Calu3 (cell line): ENCODE measurements around the gene CGB2. TPM values are rescaled to one million over a fixed set of nuclear protein-coding genes. Genes with fewer than 3 reads are reported as not detected.

Source experiments
- BruUV-seq: library from RNA; stranded (reverse); fragments of 400-500 nt; replicated peaks from 2 replicates; lab custom pipeline; 2021; lab: Mats Ljungman, UMichigan
- CTCF ChIA-PET: fragments of 300-600 bp; sonication (Branson Sonifier 250); formaldehyde crosslinking; loops from one replicate; lab custom pipeline; 2022; ENCODE audit warnings: antibody characterized with exemption; lab: Charles Lee
- DNase-seq: peaks from one replicate; pipeline ENCODE4 v3.0.0; 2022
- H3K27ac Mint-ChIP-seq: one replicate; pipeline ENCODE4 v1.8.0; 2022; ENCODE audit warnings: mixed read lengths; ENCODE audit not compliant: unreplicated experiment
- H3K27me3 Mint-ChIP-seq: one replicate; pipeline ENCODE4 v1.8.0; 2022; ENCODE audit warnings: mixed read lengths; ENCODE audit not compliant: unreplicated experiment
- H3K36me3 Mint-ChIP-seq: one replicate; pipeline ENCODE4 v1.8.0; 2022; ENCODE audit warnings: mild to moderate bottlenecking, moderate library complexity, mixed read lengths; ENCODE audit not compliant: insufficient read depth, unreplicated experiment
- H3K4me1 Mint-ChIP-seq: one replicate; pipeline ENCODE4 v1.8.0; 2022; ENCODE audit warnings: mild to moderate bottlenecking, low read depth, mixed read lengths; ENCODE audit not compliant: unreplicated experiment
- H3K4me3 Mint-ChIP-seq: one replicate; pipeline ENCODE4 v1.8.0; 2022; ENCODE audit warnings: mild to moderate bottlenecking, low read depth, moderate library complexity, mixed read lengths; ENCODE audit not compliant: unreplicated experiment
- H3K9me3 Mint-ChIP-seq: one replicate; pipeline ENCODE4 v1.8.0; 2022; ENCODE audit warnings: low read depth, mixed read lengths; ENCODE audit not compliant: unreplicated experiment
- CTCF ChIP-seq: fragments of 200-600 bp; IDR thresholded peaks from one replicate; pipeline ENCODE4 v1.8.0; 2022; ENCODE audit warnings: antibody characterized with exemption; ENCODE audit not compliant: unreplicated experiment
- intact Hi-C: fragments of 100-400 bp; cut with micrococcal nuclease; formaldehyde crosslinking; loops from one replicate; pipeline ENCODE4 v1.10.0; 2022; ENCODE audit not compliant: unreplicated experiment
- total RNA-seq: library from RNA; stranded (reverse); gene quantifications from 2 replicates; pipeline ENCODE4 v1.2.3, GENCODE V29; 2022

CGB2 gene
- total RNA-seq, 1 experiment from 2014 or later, result 0.52 TPM

GRCh38 chr19:49010453-49010852 lies 21.2 kb upstream of the CGB2 start:
- Mint-ChIP-seq H3K4me1 (no peaks in the 10 kb centered on the region), H3K27ac (no peak overlapping the region), H3K36me3 (peaks cover 69% of the 10 kb centered on the region), H3K4me3 (no peak overlapping the region), H3K27me3 (no peaks in the 10 kb centered on the region), H3K9me3 (no peaks in the 10 kb centered on the region)
- CTCF ChIA-PET, result interaction anchor here (1.2 to 1.5 kb wide), 2 partner anchors 9 to 188 kb away, joined by 3 read pairs; no protein-coding TSS in a partner anchor
- no peak for TF ChIP-seq CTCF
- no peak for DNase-seq
- intact Hi-C loops, result no loop called here
- BruUV-seq, result no TSS peak

- CTCF ChIA-PET, result no interaction called here
- Mint-ChIP-seq H3K9me3 (no peaks in the 10 kb centered on the region), H3K27me3 (no peaks in the 10 kb centered on the region), H3K36me3 (peaks cover 70% of the 10 kb centered on the region), H3K4me3 (no peak overlapping the region), H3K27ac (no peak overlapping the region), H3K4me1 (no peaks in the 10 kb centered on the region)
- BruUV-seq, result no TSS peak
- DNase-seq, result no peak
- no peak for TF ChIP-seq CTCF
- intact Hi-C loops, result no loop called here
These were observed 20.5 kb upstream of the CGB2 start for GRCh38 chr19:49011194-49011593.

GRCh38 chr19:49014123-49014869 lies 17.4 kb upstream of the CGB2 start:
- CTCF ChIA-PET, result no interaction called here
- no peak for DNase-seq
- H3K27me3 Mint-ChIP-seq, result no peaks in the 10 kb centered on the region
- intact Hi-C loops, result no loop called here
- BruUV-seq, result no TSS peak
- peaks cover 6% of the 10 kb centered on the region for H3K4me1 Mint-ChIP-seq
- H3K9me3 Mint-ChIP-seq, result no peaks in the 10 kb centered on the region
- no peak for TF ChIP-seq CTCF
- H3K36me3 Mint-ChIP-seq, result peaks cover 85% of the 10 kb centered on the region
- H3K27ac Mint-ChIP-seq, result no peak overlapping the region
- H3K4me3 Mint-ChIP-seq, result no peak overlapping the region

- intact Hi-C loops, result no loop called here
- Mint-ChIP-seq H3K4me1 (peaks cover 11% of the 10 kb centered on the region), H3K36me3 (peaks cover 85% of the 10 kb centered on the region), H3K27me3 (peaks cover 4% of the 10 kb centered on the region), H3K4me3 (no peak overlapping the region), H3K27ac (peak overlapping the region; percentile 15), H3K9me3 (no peaks in the 10 kb centered on the region)
- CTCF ChIA-PET, result no interaction called here
- TF ChIP-seq CTCF, result no peak
- no peak for DNase-seq
- no TSS peak for BruUV-seq
These were observed 16.8 kb upstream of the CGB2 start for GRCh38 chr19:49014870-49015255.
